ENCODE data around the gene YRDC.

The YRDC gene

GRCh38 chr1:37851782-37852210, 43.8 kb upstream of the YRDC start:
- no peaks in the 10 kb centered on the region for H3K9me3 ChIP-seq (replicated peaks; ENCODE audit: insufficient read depth, low read length)
- no peak for DNase-seq
- peaks cover 3% of the 10 kb centered on the region; the same call in 1 of the 2 replicates for H3F3A ChIP-seq (ENCODE audit: insufficient read depth, low read length)
- H3K79me2 ChIP-seq (ENCODE audit: low read length), result peaks cover 87% of the 10 kb centered on the region
- no peak overlapping the region for H3K27ac ChIP-seq (ENCODE audit: low read length)
- peaks cover 5% of the 10 kb centered on the region; the same call in 1 of the 2 replicates for H3K36me3 ChIP-seq (replicated peaks; ENCODE audit: insufficient read depth, low read length)
- H2AFZ ChIP-seq (ENCODE audit: low read length), result no peak overlapping the region
- H3K4me1 ChIP-seq (ENCODE audit: low read length), result peaks cover 5% of the 10 kb centered on the region
- H3K9ac ChIP-seq (ENCODE audit: low read length), result no peak overlapping the region
- H3K9me2 ChIP-seq (replicated peaks; ENCODE audit: insufficient read depth, low read length), result no peaks in the 10 kb centered on the region
- TF ChIP-seq EZH2 (optimal IDR thresholded peaks at IDR 0.05; ENCODE audit: low read depth, low read length) (no peak), CTCF (IDR thresholded peaks at IDR 0.05; ENCODE audit: low read length) (no peak), EZH2phosphoT487 (IDR thresholded peaks at IDR 0.05; ENCODE audit: low read length) (no peak)
- H3K4me3 ChIP-seq (ENCODE audit: low read length), result no peak overlapping the region
- no peaks in the 10 kb centered on the region for H3K27me3 ChIP-seq (replicated peaks; ENCODE audit: insufficient read depth, low read length)
- no peaks in the 10 kb centered on the region for H4K20me1 ChIP-seq (ENCODE audit: insufficient read depth, low read length)
- no peak overlapping the region for H3K4me2 ChIP-seq (ENCODE audit: low read depth, low read length)

- Histone ChIP-seq H3K4me1 (ENCODE audit: low read length) (peaks cover 7% of the 10 kb centered on the region), H2AFZ (ENCODE audit: low read length) (no peak overlapping the region), H3K27ac (ENCODE audit: low read length) (no peak overlapping the region), H3K4me2 (ENCODE audit: low read depth, low read length) (no peak overlapping the region), H3K79me2 (ENCODE audit: low read length) (peaks cover 86% of the 10 kb centered on the region), H3K27me3 (replicated peaks; ENCODE audit: insufficient read depth, low read length) (no peaks in the 10 kb centered on the region), H3K9ac (ENCODE audit: low read length) (no peak overlapping the region), H3K9me2 (replicated peaks; ENCODE audit: insufficient read depth, low read length) (no peaks in the 10 kb centered on the region), H3K4me3 (ENCODE audit: low read length) (no peak overlapping the region), H3K9me3 (replicated peaks; ENCODE audit: insufficient read depth, low read length) (no peaks in the 10 kb centered on the region), H3F3A (ENCODE audit: insufficient read depth, low read length) (peaks cover 6% of the 10 kb centered on the region; the same call in 1 of the 2 replicates), H4K20me1 (ENCODE audit: insufficient read depth, low read length) (no peaks in the 10 kb centered on the region), H3K36me3 (replicated peaks; ENCODE audit: insufficient read depth, low read length) (peaks cover 5% of the 10 kb centered on the region; the same call in 1 of the 2 replicates)
- DNase-seq, result no peak
- TF ChIP-seq CTCF (IDR thresholded peaks at IDR 0.05; ENCODE audit: low read length), result no peak
- TF ChIP-seq EZH2 (optimal IDR thresholded peaks at IDR 0.05; ENCODE audit: low read depth, low read length), result no peak
- TF ChIP-seq EZH2phosphoT487 (IDR thresholded peaks at IDR 0.05; ENCODE audit: low read length), result no peak
These were observed 43.3 kb upstream of the YRDC start for GRCh38 chr1:37851262-37851661.

DNA sequence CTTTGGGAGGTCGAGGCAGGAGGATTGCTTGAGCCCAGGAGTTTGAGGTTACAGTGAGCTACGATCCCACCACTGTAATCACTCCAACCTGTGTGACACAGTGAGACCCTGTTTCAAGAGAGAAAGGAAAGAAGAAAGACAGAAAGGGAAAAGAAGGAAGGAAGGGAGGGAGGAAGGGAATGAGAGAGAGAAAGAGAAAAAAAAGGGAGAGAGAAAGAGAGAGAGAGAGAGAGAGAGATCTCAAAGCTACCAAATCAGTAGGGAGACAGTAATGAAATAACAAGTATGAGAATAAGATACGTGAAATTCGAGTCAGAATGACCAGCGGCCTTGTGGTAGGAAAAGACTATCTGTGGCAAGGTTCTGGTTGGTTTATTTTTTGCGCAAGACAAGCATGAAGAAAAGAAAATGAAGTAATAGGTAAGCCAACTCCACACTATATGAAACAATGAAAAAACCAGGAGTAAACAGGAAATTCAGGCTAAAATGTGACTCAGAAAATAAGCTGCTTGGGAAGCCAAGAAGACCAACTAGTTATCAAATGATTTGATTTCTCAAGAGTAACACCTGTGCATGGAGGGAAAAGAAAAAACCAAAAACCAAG, 42.4 kb upstream of the YRDC start:
- H2AFZ ChIP-seq (ENCODE audit: low read length), result no peak overlapping the region
- DNase-seq, result no peak
- H3F3A ChIP-seq (ENCODE audit: insufficient read depth, low read length), result peaks cover 6% of the 10 kb centered on the region; the same call in 1 of the 2 replicates
- H4K20me1 ChIP-seq (ENCODE audit: insufficient read depth, low read length), result no peaks in the 10 kb centered on the region
- H3K4me1 ChIP-seq (ENCODE audit: low read length), result peaks cover 7% of the 10 kb centered on the region
- no peak overlapping the region for H3K4me3 ChIP-seq (ENCODE audit: low read length)
- peaks cover 5% of the 10 kb centered on the region; the same call in 1 of the 2 replicates for H3K36me3 ChIP-seq (replicated peaks; ENCODE audit: insufficient read depth, low read length)
- H3K27ac ChIP-seq (ENCODE audit: low read length), result no peak overlapping the region
- H3K9me2 ChIP-seq (replicated peaks; ENCODE audit: insufficient read depth, low read length), result no peaks in the 10 kb centered on the region
- H3K9ac ChIP-seq (ENCODE audit: low read length), result no peak overlapping the region
- H3K4me2 ChIP-seq (ENCODE audit: low read depth, low read length), result no peak overlapping the region
- TF ChIP-seq CTCF (IDR thresholded peaks at IDR 0.05; ENCODE audit: low read length), result no peak
- no peak for TF ChIP-seq EZH2 (optimal IDR thresholded peaks at IDR 0.05; ENCODE audit: low read depth, low read length)
- no peak for TF ChIP-seq EZH2phosphoT487 (IDR thresholded peaks at IDR 0.05; ENCODE audit: low read length)
- no peaks in the 10 kb centered on the region for H3K9me3 ChIP-seq (replicated peaks; ENCODE audit: insufficient read depth, low read length)
- peaks cover 89% of the 10 kb centered on the region for H3K79me2 ChIP-seq (ENCODE audit: low read length)
- H3K27me3 ChIP-seq (replicated peaks; ENCODE audit: insufficient read depth, low read length), result no peaks in the 10 kb centered on the region
